H9 (cell line): ENCODE results near the gene RAD21L1. TPM values are rescaled to one million over a fixed set of nuclear protein-coding genes. Genes with fewer than 3 reads are reported as not detected.

Experiments used
- DNase-seq: peaks from one replicate; pipeline ENCODE4 v3.0.0-alpha.2; 2017
- H2AFZ ChIP-seq: one replicate; pipeline ENCODE4 v1.6.1; 2013; ENCODE audit warnings: mild to moderate bottlenecking, low read length, control low read depth, moderate library complexity
- H2AK5ac ChIP-seq: 2 replicates; pipeline ENCODE4 v1.6.1; 2013; ENCODE audit warnings: low read length, control low read depth, mixed read lengths; ENCODE audit not compliant: insufficient read length
- H2BK120ac ChIP-seq: one replicate; pipeline ENCODE4 v1.6.1; 2013; ENCODE audit warnings: low read depth, mild to moderate bottlenecking, low read length, control low read depth, inconsistent platforms; ENCODE audit not compliant: poor library complexity, severe bottlenecking
- H2BK12ac ChIP-seq: 2 replicates; pipeline ENCODE4 v1.6.1; 2013; ENCODE audit warnings: low read length, control low read depth, mixed read lengths, low read depth; ENCODE audit not compliant: insufficient read length
- H2BK15ac ChIP-seq: 2 replicates; pipeline ENCODE4 v1.6.1; 2013; ENCODE audit warnings: low read depth, low read length, control low read depth
- H2BK20ac ChIP-seq: one replicate; pipeline ENCODE4 v1.6.1; 2013; ENCODE audit warnings: low read depth, mild to moderate bottlenecking, low read length, control low read depth, inconsistent platforms; ENCODE audit not compliant: poor library complexity, severe bottlenecking
- H2BK5ac ChIP-seq: 2 replicates; pipeline ENCODE4 v1.6.1; 2013; ENCODE audit warnings: low read length, control low read depth, mixed read lengths; ENCODE audit not compliant: insufficient read length
- H3K14ac ChIP-seq: 2 replicates; pipeline ENCODE4 v1.6.1; 2013; ENCODE audit warnings: low read length, control low read depth; ENCODE audit not compliant: insufficient read depth
- H3K18ac ChIP-seq: 2 replicates; pipeline ENCODE4 v1.6.1; 2013; ENCODE audit warnings: low read depth, mild to moderate bottlenecking, mixed read lengths, low read length, control low read depth; ENCODE audit not compliant: insufficient read length
- H3K23ac ChIP-seq: 2 replicates; pipeline ENCODE4 v1.6.1; 2013; ENCODE audit warnings: low read length, control low read depth, mixed read lengths, low read depth; ENCODE audit not compliant: insufficient read length
- H3K23me2 ChIP-seq: 2 replicates; pipeline ENCODE4 v1.6.1; 2013; ENCODE audit warnings: low read depth, mild to moderate bottlenecking, mixed read lengths, low read length, control low read depth; ENCODE audit not compliant: insufficient read length, poor library complexity, severe bottlenecking
- H3K27ac ChIP-seq: 2 replicates; pipeline ENCODE4 v1.5.1; 2013; ENCODE audit warnings: low read length, control low read depth, mixed read lengths, low read depth; ENCODE audit not compliant: insufficient read length
- H3K27me3 ChIP-seq: 2 replicates; pipeline ENCODE4 v1.6.1; 2013; ENCODE audit warnings: low read length, control low read depth, inconsistent platforms; ENCODE audit not compliant: insufficient read depth
- H3K4ac ChIP-seq: 2 replicates; pipeline ENCODE4 v1.6.1; 2013; ENCODE audit warnings: low read depth, mild to moderate bottlenecking, control low read depth, inconsistent platforms, low read length, moderate library complexity
- H3K4me1 ChIP-seq: 2 replicates; pipeline ENCODE4 v1.6.1; 2013; ENCODE audit warnings: low read length, control low read depth, inconsistent platforms; ENCODE audit not compliant: insufficient read depth
- H3K4me2 ChIP-seq: 2 replicates; pipeline ENCODE4 v1.6.1; 2013; ENCODE audit warnings: low read length, control low read depth, mixed read lengths; ENCODE audit not compliant: insufficient read length, insufficient read depth
- H3K56ac ChIP-seq: 2 replicates; pipeline ENCODE4 v1.6.1; 2013; ENCODE audit warnings: low read depth, mild to moderate bottlenecking, mixed read lengths, low read length, control low read depth; ENCODE audit not compliant: insufficient read length
- H3K79me1 ChIP-seq: 2 replicates; pipeline ENCODE4 v1.6.1; 2013; ENCODE audit warnings: low read depth, mild to moderate bottlenecking, moderate library complexity, low read length, control low read depth, inconsistent platforms; ENCODE audit not compliant: insufficient read depth, poor library complexity, severe bottlenecking
- H3K79me2 ChIP-seq: 2 replicates; pipeline ENCODE4 v1.6.1; 2013; ENCODE audit warnings: low read length, control low read depth, inconsistent platforms; ENCODE audit not compliant: insufficient read depth
- H3K9ac ChIP-seq: 2 replicates; pipeline ENCODE4 v1.6.1; 2013; ENCODE audit warnings: low read length, control low read depth, mixed read lengths; ENCODE audit not compliant: insufficient read length; ENCODE audit errors: extremely low read depth
- H3K9me3 ChIP-seq: one replicate; pipeline ENCODE4 v1.6.1; 2013; ENCODE audit warnings: low read depth, low read length, inconsistent platforms; ENCODE audit not compliant: control insufficient read depth
- H3T11ph ChIP-seq: one replicate; pipeline ENCODE4 v1.6.1; 2013; ENCODE audit warnings: mild to moderate bottlenecking, low read length, control low read depth, inconsistent platforms
- H4K20me1 ChIP-seq: one replicate; pipeline ENCODE4 v1.6.1; 2013; ENCODE audit not compliant: control insufficient read depth, insufficient read length, insufficient read depth
- H4K5ac ChIP-seq: 2 replicates; pipeline ENCODE4 v1.6.1; 2013; ENCODE audit warnings: low read depth, mild to moderate bottlenecking, mixed read lengths, low read length, control low read depth; ENCODE audit not compliant: insufficient read length
- H4K8ac ChIP-seq: replicated peaks from 2 replicates; pipeline ENCODE4 v1.6.1; 2013; ENCODE audit warnings: low read length, control low read depth, mixed read lengths, low read depth; ENCODE audit not compliant: insufficient read length
- H4K91ac ChIP-seq: 2 replicates; pipeline ENCODE4 v1.6.1; 2013; ENCODE audit warnings: low read depth, mild to moderate bottlenecking, moderate library complexity, mixed read lengths, low read length, control low read depth; ENCODE audit not compliant: insufficient read length
- H3K27ac Mint-ChIP-seq, 3 experiments: 2 replicates in 2 of 3; 3 replicates in 1 of 3; pipeline ENCODE4 v1.8.0; 2020 to 2021; ENCODE audit warnings: mixed read lengths in 3 of 3, mild to moderate bottlenecking in 1 of 3, moderate library complexity in 1 of 3
- H3K27me3 Mint-ChIP-seq: 2 replicates; pipeline ENCODE4 v1.8.0; 2021; ENCODE audit warnings: low read depth, mild to moderate bottlenecking, moderate library complexity, mixed read lengths
- H3K36me3 Mint-ChIP-seq, 3 experiments: 2 replicates in 2 of 3; 3 replicates in 1 of 3; pipeline ENCODE4 v1.8.0; 2020 to 2021; ENCODE audit warnings: low read depth in 3 of 3, mixed read lengths in 3 of 3; ENCODE audit not compliant: insufficient read depth in 1 of 3
- H3K4me1 Mint-ChIP-seq, 2 experiments: 2 replicates each; pipeline ENCODE4 v1.8.0; 2020; ENCODE audit warnings: mixed read lengths in 2 of 2
- H3K4me3 Mint-ChIP-seq, 2 experiments: 2 replicates in 1 of 2; 3 replicates in 1 of 2; pipeline ENCODE4 v1.8.0; 2020 to 2021; ENCODE audit warnings: mild to moderate bottlenecking in 2 of 2, mixed read lengths in 2 of 2, moderate library complexity in 1 of 2
- H3K9me3 Mint-ChIP-seq, 2 experiments: 2 replicates in 1 of 2; 3 replicates in 1 of 2; pipeline ENCODE4 v1.8.0; 2020; ENCODE audit warnings: mild to moderate bottlenecking in 2 of 2, mixed read lengths in 2 of 2, moderate library complexity in 1 of 2
- WGBS: extraction: QIAGEN DNeasy Blood & Tissue Kit; methylation state at CpG from one replicate; pipeline ENCODE4 v1.1.7; 2013; ENCODE audit warnings: missing lambda C conversion rate, low lambda C conversion rate, mixed read lengths; ENCODE audit not compliant: insufficient read length; ENCODE audit errors: extremely low coverage; 5-methylcytosine and 5-hydroxymethylcytosine counted together
- total RNA-seq: library from RNA; stranded (reverse); gene quantifications from 2 replicates; pipeline ENCODE4 v1.2.1, GENCODE V29; 2021
- TF ChIP-seq, protein P1 (sequence below): fragments of 200-600 bp; sonication (generic); conservative IDR thresholded peaks from 3 replicates; pipeline ENCODE4 v1.8.0; 2021; ENCODE audit warnings: antibody characterized with exemption, mild to moderate bottlenecking

Gene RAD21L1
- total RNA-seq, 1 experiment from 2014 or later = not detected

DNA sequence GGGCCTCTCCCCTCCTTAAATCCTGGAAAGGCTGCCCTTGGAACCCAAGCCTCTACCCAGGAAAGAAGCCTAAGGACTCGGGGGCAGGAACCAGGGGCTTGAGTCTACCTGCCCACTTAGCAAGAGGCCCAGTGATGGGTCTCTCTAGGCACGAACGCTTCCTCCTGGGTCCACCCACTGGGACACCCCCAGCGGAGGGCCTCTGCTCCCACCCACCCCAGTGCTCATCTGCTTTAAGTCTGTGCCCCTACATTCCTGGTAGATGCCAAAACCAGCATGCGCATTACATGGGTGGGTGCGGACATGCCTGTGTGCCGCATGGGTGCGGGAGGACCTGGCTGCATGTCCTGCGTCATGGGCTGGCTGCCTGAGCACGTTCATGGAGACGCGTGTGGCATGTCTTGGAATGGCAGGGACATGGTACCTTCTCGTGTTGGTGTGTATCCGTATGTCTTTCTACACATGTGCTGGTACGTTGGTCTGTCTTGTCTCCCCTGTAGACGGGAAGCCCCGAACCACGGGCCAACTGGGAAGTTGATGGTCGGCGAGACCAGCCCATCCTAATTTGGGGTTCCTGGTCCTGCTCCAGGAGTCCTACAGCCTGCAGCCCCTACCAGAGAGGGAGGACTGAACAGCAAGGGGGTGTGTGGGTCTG, 69.6 kb downstream of the RAD21L1 start:
- H3K4me1 ChIP-seq = no peaks in the 10 kb centered on the region
- Mint-ChIP-seq H3K36me3 (no peaks in the 10 kb centered on the region; a peak in 1 of 7 replicates), H3K4me1 (peaks cover 4 to 10% of the 10 kb centered on the region in 2 experiments; a peak in 2 of 4 replicates), H3K27me3 (peaks cover 7% of the 10 kb centered on the region), H3K9me3 (no peaks in the 10 kb centered on the region), H3K4me3 (no peak overlapping the region; a peak in 1 of 5 replicates), H3K27ac (no peak overlapping the region)
- no peak overlapping the region for H2BK5ac ChIP-seq
- H3K9me3 ChIP-seq = no peaks in the 10 kb centered on the region
- no peak overlapping the region for H3K4ac ChIP-seq
- H3K23ac ChIP-seq = no peak overlapping the region
- no peaks in the 10 kb centered on the region for H3K23me2 ChIP-seq
- H3K56ac ChIP-seq = no peak overlapping the region
- no peak overlapping the region for H2AFZ ChIP-seq
- H4K20me1 ChIP-seq = no peaks in the 10 kb centered on the region
- H4K8ac ChIP-seq = no peak overlapping the region
- H3K14ac ChIP-seq = no peak overlapping the region
- H4K91ac ChIP-seq = no peak overlapping the region
- no peaks in the 10 kb centered on the region for H3K79me1 ChIP-seq
- no peak overlapping the region for H2AK5ac ChIP-seq
- no peak overlapping the region for H2BK20ac ChIP-seq
- no peak overlapping the region for H2BK120ac ChIP-seq
- no peak overlapping the region for H3T11ph ChIP-seq
- no peak overlapping the region for H3K27ac ChIP-seq
- no peak overlapping the region for H2BK15ac ChIP-seq
- H2BK12ac ChIP-seq = no peak overlapping the region
- H3K9ac ChIP-seq = no peak overlapping the region
- H3K4me2 ChIP-seq = no peak overlapping the region
- no peaks in the 10 kb centered on the region for H3K79me2 ChIP-seq
- H4K5ac ChIP-seq = no peak overlapping the region
- TF ChIP-seq, protein P1, sequence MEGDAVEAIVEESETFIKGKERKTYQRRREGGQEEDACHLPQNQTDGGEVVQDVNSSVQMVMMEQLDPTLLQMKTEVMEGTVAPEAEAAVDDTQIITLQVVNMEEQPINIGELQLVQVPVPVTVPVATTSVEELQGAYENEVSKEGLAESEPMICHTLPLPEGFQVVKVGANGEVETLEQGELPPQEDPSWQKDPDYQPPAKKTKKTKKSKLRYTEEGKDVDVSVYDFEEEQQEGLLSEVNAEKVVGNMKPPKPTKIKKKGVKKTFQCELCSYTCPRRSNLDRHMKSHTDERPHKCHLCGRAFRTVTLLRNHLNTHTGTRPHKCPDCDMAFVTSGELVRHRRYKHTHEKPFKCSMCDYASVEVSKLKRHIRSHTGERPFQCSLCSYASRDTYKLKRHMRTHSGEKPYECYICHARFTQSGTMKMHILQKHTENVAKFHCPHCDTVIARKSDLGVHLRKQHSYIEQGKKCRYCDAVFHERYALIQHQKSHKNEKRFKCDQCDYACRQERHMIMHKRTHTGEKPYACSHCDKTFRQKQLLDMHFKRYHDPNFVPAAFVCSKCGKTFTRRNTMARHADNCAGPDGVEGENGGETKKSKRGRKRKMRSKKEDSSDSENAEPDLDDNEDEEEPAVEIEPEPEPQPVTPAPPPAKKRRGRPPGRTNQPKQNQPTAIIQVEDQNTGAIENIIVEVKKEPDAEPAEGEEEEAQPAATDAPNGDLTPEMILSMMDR = no peak
- DNase-seq = no peak
- H3K18ac ChIP-seq = no peak overlapping the region
- no peaks in the 10 kb centered on the region for H3K27me3 ChIP-seq
- no CpG with 5 or more reads among the region's 20 CpGs for WGBS
